CD4-positive, alpha-beta T cell treated with Interleukin-17A for 4 hours (primary cell): ENCODE data around the gene SIN3A.
A peak's percentile ranks its signal among the peaks of the same experiment; 100 is the strongest.
"Not testable (repeated sequence)": the region's sequence is repeated elsewhere in the genome, so short reads cannot be mapped to it uniquely, and the experiment has no call there.

Source experiments
- DNase-seq: peaks from one replicate; pipeline ENCODE4 v3.0.0-alpha.2; 2020; ENCODE audit warnings: mixed read lengths

SIN3A gene

DNA sequence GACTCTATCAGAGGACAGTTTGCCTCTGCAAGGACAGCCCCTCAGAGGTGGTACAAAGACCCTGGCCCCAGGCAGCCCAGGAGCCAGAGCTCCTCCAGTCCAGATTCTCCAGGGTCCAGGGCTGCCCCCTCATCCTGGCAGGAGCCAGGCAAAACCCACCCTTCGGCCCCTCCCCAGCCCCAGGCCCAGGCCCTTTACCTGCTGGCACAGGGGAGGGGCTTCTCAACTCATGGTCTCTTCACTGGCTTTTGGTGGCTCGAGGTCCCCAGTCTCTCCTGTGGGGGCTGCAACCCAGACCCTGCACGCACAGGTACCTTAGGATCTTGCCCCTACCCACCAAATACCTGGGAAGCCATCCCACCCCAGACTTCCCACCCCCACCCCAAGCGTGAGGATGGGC, 96.1 kb downstream of the SIN3A start:
- no peak for DNase-seq

DNA sequence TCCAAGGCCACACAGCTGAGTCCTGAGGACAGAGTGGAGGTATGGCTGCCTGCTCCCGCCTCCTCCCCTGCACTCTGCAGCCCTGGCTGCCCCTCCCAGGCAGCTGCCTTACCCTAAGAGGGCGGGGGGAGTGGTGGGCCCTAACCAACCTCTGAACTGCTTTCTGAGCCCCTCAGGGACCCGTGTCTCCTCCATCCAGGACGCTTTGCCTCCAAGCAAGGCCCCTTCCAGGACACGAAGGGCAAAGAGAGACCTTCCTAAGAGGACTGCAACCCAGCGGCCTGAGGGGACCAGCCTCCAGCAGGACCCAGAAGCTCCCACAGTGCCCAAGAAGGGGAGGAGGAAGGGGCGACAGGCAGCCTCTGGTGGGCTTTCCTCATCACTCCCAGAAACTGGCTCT, 97.0 kb downstream of the SIN3A start:
- no peak for DNase-seq

DNA sequence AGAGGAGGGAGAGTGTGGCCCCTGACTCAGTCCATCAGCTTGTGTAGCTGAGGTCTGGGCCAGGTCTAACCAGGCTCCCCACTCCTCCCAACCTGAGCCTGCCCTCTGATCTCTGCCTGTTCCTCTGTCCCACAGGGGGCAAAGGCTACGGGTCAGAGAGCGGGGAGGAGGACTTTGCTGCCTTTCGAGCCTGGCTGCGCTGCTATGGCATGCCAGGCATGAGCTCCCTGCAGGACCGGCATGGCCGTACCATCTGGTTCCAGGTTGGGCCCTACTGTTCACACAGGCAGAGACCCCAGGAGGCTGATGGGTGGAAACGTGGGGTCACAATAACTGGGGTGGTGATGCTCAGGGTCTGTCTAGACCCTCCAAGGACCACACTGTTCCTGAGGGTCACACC, 97.9 kb downstream of the SIN3A start:
- DNase-seq: no peak

DNA sequence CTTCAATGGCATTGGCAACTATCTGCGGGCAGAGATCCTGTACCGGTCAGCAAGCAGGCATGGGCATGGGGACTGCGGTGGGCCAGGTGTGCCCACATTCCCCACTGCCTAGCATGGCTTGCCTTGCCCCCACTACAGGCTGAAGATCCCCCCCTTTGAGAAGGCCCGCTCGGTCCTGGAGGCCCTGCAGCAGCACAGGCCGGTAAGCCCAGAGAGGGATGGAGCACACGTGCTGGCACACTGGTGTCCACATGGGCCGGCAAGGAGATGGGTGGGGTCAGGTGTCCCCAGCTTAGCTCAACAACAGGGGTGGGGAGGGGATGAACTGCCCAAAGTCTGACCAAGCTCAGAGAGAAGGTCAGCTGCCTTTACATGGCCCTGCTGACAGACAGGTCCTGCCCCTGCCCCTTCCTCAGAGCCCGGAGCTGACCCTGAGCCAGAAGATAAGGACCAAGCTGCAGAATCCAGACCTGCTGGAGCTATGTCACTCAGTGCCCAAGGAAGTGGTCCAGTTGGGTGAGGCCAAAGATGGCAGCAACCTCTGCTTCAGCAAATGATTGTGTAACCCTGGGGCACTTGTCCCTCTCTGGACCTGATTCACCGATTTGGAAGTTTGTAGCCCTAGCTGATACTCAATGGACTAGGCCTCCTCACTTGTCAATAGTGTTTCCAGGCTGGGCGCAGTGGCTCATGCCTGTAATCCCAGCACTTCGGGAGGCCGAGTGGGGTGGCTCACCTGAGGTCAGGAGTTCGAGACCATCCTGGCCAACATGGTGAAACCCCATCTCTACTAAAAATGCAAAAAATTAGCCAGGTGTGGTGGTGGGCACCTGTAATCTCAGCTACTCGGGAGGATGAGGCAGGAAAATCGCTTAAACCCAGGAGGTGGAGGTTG, 99.1 kb downstream of the SIN3A start:
- no peak for DNase-seq

DNA sequence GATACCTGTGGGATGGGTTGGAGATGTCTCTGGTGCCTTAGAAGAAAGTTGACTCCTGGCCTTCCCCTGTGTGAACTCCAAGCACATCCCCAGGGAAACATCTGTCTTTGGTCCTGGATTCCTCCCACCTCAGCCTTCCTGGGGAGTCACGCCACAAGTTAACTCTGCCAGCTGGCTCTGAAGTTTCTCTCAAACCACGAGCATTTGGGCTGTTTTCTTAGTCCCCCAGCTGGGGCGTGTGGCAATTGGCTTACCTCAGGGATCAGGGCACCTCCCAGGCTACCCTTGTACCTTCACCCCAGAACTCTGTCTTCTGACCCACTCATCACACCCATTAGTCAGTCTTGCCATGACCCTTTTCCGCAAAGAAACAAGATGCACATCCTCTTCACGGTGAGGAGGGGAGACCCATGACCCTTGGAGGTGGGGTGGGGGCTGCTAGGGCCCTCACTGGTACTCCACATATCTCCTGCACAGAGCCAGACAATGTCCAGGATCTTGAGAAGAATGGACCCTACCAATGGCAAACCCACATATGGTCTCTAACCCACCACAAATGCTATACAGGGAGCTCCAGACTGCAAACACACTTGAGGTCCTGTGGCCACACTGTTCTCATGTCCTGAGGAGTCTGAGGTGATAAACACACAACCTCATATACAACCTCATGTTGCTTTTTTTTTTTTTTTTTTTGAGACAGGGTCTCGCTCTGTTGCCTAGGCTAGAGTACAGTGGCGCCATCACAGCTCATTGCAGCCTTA, 100.7 kb downstream of the SIN3A start:
- no peak for DNase-seq

DNA sequence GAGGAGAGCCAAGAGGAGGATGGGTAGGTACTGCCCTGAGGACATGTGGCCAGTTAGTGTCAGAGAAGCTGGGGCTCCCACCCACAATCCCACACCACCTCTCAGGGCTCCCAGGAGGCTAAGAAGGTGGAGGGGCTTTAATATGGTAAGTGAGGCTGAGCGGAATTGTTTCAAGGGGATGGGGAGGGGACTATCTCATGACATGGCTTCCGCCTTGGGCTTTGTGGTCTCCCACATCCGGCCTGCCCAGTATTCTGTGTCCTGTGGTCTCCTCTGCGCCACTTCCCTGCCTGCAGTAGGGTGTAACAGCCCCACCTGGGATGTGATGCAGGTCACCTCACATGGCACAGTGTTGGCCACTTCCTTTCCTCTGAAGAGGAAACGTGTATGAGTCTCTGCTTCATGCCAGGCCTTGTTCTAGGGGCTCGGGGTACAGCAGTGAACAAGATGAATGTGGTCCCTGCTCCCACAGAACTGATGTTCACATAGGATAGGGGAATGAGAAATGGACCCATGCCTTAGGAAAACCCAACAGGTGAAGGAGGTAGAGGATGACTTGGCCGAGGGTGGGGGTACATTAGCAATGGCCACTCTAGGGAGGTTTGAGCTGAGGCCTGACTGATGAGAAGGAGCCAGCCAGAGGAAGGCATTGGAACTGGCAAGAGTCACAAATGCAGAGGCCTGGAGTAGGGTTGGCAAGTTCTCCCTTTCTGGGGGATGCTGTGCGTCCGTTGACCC, 101.5 kb downstream of the SIN3A start:
- peak; percentile 64 for DNase-seq

DNA sequence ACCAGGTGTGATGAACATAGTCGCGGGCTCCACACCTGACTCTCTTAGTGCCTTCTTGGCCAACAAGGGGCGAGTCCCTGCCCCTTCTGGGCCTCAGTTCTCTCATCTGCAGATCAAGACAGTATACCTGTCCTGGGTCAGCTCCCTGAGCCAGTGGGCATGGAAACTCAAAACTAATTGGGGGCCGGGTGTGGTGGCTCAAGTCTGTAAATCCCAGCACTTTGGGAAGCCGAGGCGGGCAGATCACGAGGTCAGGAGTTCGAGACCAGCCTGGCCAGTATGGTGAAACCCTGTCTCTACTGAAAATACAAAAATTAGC, 102.2 kb downstream of the SIN3A start:
- DNase-seq: not testable (repeated sequence)

DNA sequence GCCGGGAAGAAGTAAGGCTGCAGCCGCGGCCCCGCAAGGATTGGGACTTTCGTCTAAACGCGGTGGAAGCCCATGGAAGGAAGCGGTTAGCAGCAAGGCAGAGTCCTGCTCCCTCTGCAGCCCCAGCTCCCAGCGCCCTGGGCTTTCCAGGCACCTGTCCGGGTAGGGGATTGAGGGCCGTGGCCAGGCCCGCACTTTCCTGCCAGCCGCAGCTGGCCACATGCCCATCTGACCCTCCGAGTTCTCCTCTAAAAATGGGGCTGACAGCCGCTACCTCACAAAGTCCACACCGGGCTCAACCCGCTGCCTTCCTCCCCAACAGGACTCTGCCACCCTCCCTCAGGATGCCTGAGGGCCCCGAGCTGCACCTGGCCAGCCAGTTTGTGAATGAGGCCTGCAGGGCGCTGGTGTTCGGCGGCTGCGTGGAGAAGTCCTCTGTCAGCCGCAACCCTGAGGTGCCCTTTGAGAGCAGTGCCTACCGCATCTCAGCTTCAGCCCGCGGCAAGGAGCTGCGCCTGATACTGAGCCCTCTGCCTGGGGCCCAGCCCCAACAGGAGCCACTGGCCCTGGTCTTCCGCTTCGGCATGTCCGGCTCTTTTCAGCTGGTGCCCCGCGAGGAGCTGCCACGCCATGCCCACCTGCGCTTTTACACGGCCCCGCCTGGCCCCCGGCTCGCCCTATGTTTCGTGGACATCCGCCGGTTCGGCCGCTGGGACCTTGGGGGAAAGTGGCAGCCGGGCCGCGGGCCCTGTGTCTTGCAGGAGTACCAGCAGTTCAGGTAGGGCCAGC, 102.7 kb downstream of the SIN3A start:
- no peak for DNase-seq

DNA sequence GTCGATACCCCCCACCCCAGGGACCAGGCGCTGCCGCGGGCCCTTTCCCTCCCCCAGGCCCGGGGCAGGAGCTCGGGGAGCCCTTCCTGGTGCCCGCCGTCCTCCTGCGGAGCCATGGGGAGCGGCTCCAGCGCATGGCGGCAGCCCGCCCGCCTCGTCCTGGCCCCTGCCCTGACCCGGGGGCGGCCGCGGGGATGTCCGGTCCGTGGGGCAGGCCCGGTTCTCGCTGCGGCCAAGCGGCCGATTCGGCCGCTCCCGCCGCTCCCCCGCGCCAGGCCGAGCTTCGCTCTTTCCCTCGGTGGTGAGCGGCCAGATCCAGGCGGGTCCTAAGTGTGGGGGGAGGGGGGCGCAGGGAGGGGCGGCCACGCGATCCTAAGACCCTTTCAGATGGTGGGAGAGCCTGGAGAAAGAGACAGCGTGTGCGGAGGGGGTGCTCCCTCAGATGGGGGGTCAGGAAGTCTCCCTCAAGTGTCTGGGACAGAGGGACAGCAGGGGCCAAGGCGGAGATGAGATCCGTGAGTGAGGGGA, 103.4 kb downstream of the SIN3A start:
- DNase-seq: no peak

DNA sequence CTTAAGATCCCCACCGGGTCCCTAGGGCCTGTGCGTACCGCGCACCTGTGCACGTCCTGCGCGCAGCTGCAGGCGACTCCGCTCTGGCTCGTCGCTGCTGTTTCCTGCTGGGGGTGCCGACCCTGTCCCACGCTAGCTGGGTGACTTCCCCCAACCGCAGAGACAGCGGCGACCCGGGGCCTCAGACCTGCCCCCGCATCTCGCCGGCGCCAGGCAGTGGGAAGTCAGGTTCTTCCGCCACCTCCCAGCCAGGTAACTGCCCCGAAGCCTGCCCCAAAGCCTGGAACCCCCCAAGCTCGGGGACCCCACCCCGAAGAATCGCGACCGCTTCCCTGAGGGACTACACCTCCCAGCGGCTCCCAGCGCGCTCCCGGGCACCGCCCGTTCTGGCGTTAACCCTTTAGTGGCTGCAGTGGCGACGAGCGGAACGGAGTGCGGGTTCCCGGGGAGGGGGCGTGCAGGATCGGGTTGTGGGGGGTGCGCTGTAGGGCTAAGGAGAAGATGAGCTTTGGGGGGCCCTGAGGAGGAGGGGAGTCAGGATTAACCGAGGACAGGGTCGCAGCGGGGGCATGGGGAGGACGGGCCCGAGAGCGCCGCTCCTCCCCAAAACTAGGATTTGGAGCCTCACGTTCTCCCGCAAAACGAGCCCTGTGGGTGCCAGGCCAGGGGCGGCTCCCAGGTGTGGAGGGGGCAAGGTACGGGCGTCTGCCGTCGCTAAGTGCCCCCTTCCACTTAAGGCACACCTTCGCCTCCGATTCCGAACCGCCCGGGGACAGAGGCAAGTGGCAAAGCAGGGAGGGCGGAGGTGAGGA, 104.1 kb downstream of the SIN3A start:
- DNase-seq: peak; percentile 77

DNA sequence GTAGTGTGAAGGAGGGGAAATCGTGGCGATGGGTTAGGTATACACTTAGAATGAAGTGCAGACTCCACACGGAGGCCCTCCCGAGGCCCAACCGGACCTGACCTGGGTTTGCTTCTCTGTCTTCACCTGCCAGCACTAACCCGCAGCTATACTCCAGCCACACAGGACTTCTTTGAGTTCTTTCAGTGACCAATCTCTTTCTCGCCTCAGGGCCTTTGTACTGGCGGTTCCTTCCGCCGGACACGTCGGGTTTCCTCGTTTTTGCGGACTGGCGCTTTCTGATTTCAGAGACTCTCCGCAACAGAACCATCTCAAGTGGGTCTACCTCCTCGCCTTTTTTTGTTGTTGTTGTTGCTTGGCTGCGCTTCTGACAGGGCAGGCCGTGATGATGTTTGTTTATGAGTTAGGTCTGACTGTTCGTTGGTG, 104.7 kb downstream of the SIN3A start, which contains the start of gene NEIL1:
Gene NEIL1, plus strand, starts transcription at position 244 of the 426 bp plus-strand sequence. CDS start 1,867 bp downstream, outside the sequence.
- peak; percentile 20 for DNase-seq

DNA sequence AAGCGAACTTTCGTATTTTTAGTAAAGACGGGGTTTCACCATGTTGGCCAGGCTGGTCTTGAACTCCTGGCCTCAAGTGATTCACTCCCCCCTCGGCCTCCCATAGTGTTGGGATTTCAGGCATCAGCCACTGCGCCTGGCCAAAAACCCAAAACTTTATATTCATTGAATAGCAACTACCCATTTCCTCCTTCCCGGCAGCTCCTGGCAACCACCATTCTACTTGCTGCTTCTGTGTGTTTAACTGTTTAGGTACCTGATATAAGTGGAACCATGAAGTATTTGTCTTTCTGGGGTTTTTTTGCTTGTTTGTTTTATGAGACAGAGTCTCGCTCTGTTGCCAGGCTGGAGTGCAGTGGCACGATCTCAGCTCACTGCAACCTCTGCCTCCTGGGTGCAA, 107.5 kb downstream of the SIN3A start:
- DNase-seq: not testable (repeated sequence)

DNA sequence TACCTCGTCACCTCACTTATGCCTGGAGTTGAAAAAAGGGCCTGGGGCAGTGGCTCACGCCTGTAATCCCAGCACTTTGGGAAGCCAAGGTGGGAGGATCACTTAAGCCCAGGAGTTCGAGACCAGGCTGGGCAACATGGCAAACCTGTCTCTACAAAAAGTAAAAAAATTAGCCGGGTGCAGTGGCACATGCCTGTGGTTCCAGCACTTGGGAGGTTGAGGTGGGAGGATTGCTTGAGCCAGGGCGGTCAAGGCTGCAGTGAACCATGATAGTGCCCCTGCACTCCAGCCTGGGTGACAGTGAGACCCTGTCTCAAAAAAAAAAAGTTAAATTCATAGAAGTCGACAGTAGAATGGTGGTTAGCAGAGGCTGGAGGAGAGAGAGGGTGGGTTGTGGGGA, 109.3 kb downstream of the SIN3A start:
- no peak for DNase-seq

DNA sequence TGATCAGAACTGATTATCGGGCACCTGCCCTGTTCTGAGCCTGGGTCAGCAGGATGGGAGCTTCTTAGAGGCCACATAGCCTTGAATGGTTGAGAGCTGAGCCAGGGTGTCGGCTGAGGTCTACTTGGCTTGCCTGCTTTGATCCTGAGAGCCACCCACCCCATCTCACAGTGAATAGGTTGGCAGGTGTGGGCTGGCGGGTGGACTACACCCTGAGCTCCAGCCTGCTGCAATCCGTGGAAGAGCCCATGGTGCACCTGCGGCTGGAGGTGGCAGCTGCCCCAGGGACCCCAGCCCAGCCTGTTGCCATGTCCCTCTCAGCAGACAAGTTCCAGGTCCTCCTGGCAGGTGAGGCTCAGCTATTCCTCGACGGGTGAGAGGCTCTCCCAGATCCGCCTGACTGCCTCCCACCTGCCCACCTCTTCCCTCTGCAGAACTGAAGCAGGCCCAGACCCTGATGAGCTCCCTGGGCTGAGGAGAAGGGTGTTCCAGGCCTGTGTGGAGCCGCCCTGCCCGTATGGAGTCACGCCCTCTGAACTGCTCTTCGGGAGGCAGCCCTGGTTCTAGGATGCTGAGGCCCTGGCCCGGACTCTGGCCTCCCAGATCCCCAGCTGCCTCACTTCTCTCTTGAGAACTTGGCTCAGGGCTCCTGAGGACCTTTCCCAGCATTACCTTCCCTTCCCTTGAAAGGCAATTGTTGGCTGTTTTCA, 111.8 kb downstream of the SIN3A start:
- DNase-seq: no peak

DNA sequence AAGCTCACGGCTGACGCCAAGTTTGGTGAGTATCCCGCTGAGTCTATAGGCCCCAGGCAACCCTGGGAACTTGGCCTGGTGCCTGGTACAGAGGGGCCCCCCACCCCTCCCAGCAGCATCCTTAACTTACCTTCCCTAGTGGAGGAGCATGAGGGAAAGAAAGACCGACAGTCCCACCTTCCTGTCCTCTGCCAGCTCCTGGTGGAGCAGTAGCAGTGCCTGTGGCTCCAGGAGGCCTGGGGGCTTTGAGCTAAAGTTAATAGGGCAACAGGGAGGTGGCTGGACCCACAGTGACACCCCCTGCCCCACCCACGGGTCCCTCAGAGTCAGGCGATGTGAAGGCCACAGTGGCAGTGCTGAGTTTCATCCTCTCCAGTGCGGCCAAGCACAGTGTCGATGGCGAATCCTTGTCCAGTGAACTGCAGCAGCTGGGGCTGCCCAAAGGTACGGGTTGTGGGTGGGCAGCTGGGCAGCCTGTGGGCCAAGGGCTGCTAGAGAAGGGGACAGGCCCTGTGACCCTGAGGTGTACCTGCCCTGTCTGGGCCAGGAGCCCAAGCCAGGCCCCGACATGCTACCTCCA, 112.7 kb downstream of the SIN3A start:
- DNase-seq: no peak

DNA sequence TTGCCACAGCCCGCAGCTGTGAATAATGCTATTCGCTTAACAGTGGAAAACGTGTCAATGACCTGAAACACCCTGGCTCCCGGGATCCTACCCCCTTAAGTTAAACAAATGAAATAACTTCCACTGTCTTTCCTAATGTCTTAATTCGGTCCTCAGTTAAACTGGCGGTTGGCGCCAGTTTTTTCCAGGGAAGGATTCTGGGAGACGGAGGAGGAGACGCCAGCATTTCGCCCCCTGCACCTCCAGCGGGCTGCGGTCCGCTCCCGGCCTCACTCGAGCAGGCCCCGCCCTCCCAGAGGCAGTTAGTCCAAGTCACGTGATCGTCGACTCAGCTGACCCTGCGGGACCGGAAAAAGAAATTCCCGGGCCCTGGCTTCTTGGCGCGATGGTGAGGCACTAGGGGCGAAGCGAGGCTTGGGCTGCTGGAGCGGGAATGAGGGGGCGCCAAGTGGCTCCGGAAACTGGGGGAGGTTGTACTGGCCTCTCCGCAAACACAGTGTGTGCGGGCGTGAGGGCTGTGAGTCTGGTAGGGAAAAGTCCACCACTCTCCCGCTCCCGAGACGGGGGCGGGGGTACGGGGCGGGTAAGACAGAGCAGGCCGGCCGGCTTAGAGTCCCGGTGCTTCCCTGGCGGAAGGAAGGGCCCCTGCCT, 115.7 kb downstream of the SIN3A start, which contains the start of gene COMMD4:
Gene COMMD4, plus strand, starts transcription at position 359 of the 651 bp plus-strand sequence. Its CDS starts 27 bp downstream, at position 386.
- peak; percentile 79 for DNase-seq

DNA sequence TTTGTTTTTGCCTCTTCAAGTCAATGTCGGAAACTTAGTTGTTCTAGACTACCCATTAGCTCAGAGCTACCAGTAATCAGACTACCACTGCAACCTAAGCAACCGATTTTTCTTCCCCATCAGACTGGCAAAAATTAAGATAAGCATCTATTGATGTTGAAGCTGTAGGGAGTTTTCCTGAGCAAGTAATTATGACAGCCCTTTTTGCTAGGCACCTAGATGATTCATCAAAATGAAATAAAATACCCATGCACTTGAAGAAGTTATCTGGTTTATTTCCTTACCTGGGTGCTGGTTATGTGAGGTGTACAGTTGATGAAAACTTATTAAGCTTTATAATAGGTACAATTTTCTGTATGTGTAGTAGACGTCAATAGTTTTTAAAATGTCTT, 116.2 kb downstream of the SIN3A start:
- no peak for DNase-seq

DNA sequence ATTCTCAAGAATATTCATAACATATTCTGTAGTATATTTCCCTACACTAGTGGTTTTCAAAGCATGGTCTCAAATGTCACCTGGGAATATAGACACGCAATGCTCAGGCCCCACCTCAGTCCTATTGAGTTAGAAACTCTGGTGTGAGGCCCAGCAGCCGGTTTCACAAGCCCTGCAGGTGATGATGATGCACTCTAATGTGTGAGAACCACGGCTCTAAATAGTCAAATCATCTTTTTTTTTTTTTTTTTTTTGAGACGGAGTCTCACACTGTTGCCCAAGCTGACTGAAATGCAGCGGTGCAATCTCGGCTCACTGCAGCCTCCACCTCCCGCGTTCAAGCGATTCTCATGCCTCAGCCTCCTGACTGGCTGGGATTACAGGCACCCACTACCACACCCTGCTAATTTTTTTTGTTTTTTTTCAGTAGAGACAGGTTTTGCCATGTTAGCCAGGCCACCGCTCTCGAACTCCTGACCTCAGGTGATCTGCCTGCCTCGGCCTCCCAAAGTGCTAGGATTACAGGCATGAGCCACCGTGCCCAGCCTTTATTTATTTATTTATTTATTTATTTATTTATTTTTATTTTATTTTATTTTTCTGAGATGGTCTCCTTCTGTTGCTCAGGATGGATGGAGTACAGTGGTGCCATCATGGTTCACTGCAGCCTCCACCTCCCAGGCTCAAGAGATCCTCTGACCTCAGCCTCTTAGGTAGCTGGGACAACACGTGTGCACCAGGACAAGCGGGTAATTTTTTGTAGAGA, 117.7 kb downstream of the SIN3A start:
- DNase-seq: not testable (repeated sequence)

DNA sequence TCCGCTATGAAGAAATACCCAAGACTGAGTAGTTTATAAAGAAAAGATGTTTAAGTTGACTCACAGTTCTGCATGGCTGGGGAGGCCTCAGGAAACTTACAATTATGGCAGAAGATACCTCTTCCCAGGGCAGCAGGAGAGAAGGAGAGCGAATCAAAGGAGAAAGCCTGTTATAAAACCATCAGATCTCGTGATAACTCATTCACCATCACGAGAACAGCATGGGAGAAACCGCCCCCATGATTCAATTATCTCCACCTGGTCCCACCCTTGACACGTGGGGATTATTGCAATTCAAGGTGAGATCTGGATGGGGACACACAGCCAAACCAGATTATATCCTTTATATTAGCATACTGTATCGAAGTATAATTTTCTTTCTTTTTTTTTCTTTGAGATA, 119.4 kb downstream of the SIN3A start:
- not testable (repeated sequence) for DNase-seq
